ENCODE data around the gene CD82. TPM values are rescaled to one million over a fixed set of nuclear protein-coding genes. Genes with fewer than 3 reads are reported as not detected.
"Not testable (repeated sequence)": the region's sequence is repeated elsewhere in the genome, so short reads cannot be mapped to it uniquely, and the experiment has no call there.

CD82 gene
- total RNA-seq, 1 experiment from 2014 or later = 30.7 TPM

GRCh38 chr11:44638032-44638431 lies 72.6 kb downstream of the CD82 start:
- H3K4me2 ChIP-seq = no peak overlapping the region
- H3K27ac ChIP-seq = no peak overlapping the region
- no peaks in the 10 kb centered on the region for H3K36me3 ChIP-seq (ENCODE audit: low read depth)
- no peak overlapping the region for H3K4me3 ChIP-seq
- H3F3A ChIP-seq (ENCODE audit: insufficient read depth, low read depth) = no peaks in the 10 kb centered on the region
- intact Hi-C loops (cut with micrococcal nuclease; ENCODE audit: unreplicated experiment) = no loop called here
- H4K20me1 ChIP-seq (ENCODE audit: insufficient read depth) = no peaks in the 10 kb centered on the region
- ChIA-PET POLR2A (ENCODE audit: unreplicated experiment) (no interaction called here), CTCF (no interaction called here)
- H3K9me2 ChIP-seq (ENCODE audit: insufficient read depth) = no peaks in the 10 kb centered on the region
- BruUV-seq (replicated peaks) = no TSS peak
- H3K4me1 ChIP-seq (replicated peaks; ENCODE audit: insufficient read depth) = no peaks in the 10 kb centered on the region
- no peak for TF ChIP-seq EZH2 (IDR thresholded peaks at IDR 0.05; ENCODE audit: low read depth)
- no peak for TF ChIP-seq CTCF (conservative IDR thresholded peaks at IDR 0.05)
- H3K27me3 ChIP-seq (ENCODE audit: insufficient read depth, low read depth) = peaks cover 38% of the 10 kb centered on the region; the same call in 1 of the 2 replicates
- no peaks in the 10 kb centered on the region for H3K79me2 ChIP-seq (ENCODE audit: low read depth)
- H2AFZ ChIP-seq = no peak overlapping the region
- no peak for DNase-seq
- no peaks in the 10 kb centered on the region for H3K9me3 ChIP-seq (ENCODE audit: insufficient read depth, low read depth)

GRCh38 chr11:44643217-44643616 lies 77.8 kb downstream of the CD82 start:
- Histone ChIP-seq H3K4me3 (no peak overlapping the region), H3K27me3 (ENCODE audit: insufficient read depth, low read depth) (peaks cover 23% of the 10 kb centered on the region; the same call in 1 of the 2 replicates), H3F3A (ENCODE audit: insufficient read depth, low read depth) (no peaks in the 10 kb centered on the region), H3K27ac (no peak overlapping the region), H3K4me1 (replicated peaks; ENCODE audit: insufficient read depth) (no peaks in the 10 kb centered on the region), H3K36me3 (ENCODE audit: low read depth) (no peaks in the 10 kb centered on the region), H3K9me3 (ENCODE audit: insufficient read depth, low read depth) (no peaks in the 10 kb centered on the region; the same call in 1 of the 2 replicates), H3K79me2 (ENCODE audit: low read depth) (no peaks in the 10 kb centered on the region), H3K4me2 (no peak overlapping the region), H4K20me1 (ENCODE audit: insufficient read depth) (no peaks in the 10 kb centered on the region), H2AFZ (no peak overlapping the region), H3K9me2 (ENCODE audit: insufficient read depth) (no peaks in the 10 kb centered on the region)
- CTCF ChIA-PET = no interaction called here
- intact Hi-C loops (cut with micrococcal nuclease; ENCODE audit: unreplicated experiment) = no loop called here
- POLR2A ChIA-PET (ENCODE audit: unreplicated experiment) = no interaction called here
- BruUV-seq (replicated peaks) = no TSS peak
- DNase-seq = no peak
- no peak for TF ChIP-seq EZH2 (IDR thresholded peaks at IDR 0.05; ENCODE audit: low read depth)
- no peak for TF ChIP-seq CTCF (conservative IDR thresholded peaks at IDR 0.05)

- no peak overlapping the region for H3K4me2 ChIP-seq
- H3K9me2 ChIP-seq (ENCODE audit: insufficient read depth) = no peaks in the 10 kb centered on the region
- H3K36me3 ChIP-seq (ENCODE audit: low read depth) = no peaks in the 10 kb centered on the region
- no peaks in the 10 kb centered on the region for H3F3A ChIP-seq (ENCODE audit: insufficient read depth, low read depth)
- no peak overlapping the region for H2AFZ ChIP-seq
- no peaks in the 10 kb centered on the region; the same call in 1 of the 2 replicates for H4K20me1 ChIP-seq (ENCODE audit: insufficient read depth)
- POLR2A ChIA-PET (ENCODE audit: unreplicated experiment) = no interaction called here
- no TSS peak for BruUV-seq (replicated peaks)
- TF ChIP-seq CTCF (conservative IDR thresholded peaks at IDR 0.05) (no peak), EZH2 (IDR thresholded peaks at IDR 0.05; ENCODE audit: low read depth) (no peak)
- no peak overlapping the region for H3K4me3 ChIP-seq
- intact Hi-C loops (cut with micrococcal nuclease; ENCODE audit: unreplicated experiment) = no loop called here
- H3K4me1 ChIP-seq (replicated peaks; ENCODE audit: insufficient read depth) = no peaks in the 10 kb centered on the region
- no peak overlapping the region for H3K27ac ChIP-seq
- CTCF ChIA-PET = interaction anchor here (0.6 kb wide), 1 partner anchor 567 kb away, joined by 12 read pairs; no protein-coding TSS in a partner anchor
- no peaks in the 10 kb centered on the region; the same call in 1 of the 2 replicates for H3K9me3 ChIP-seq (ENCODE audit: insufficient read depth, low read depth)
- H3K27me3 ChIP-seq (ENCODE audit: insufficient read depth, low read depth) = peaks cover 18% of the 10 kb centered on the region
- H3K79me2 ChIP-seq (ENCODE audit: low read depth) = no peaks in the 10 kb centered on the region
- no peak for DNase-seq
Measured at GRCh38 chr11:44645827-44646226, 80.4 kb downstream of the CD82 start.

- DNase-seq; H3K27ac ChIP-seq; H4K20me1 ChIP-seq (ENCODE audit: insufficient read depth); H3F3A ChIP-seq (ENCODE audit: insufficient read depth, low read depth); intact Hi-C loops (cut with micrococcal nuclease; ENCODE audit: unreplicated experiment); H3K9me3 ChIP-seq (ENCODE audit: insufficient read depth, low read depth); H3K9me2 ChIP-seq (ENCODE audit: insufficient read depth); CTCF ChIA-PET; H3K36me3 ChIP-seq (ENCODE audit: low read depth); H3K79me2 ChIP-seq (ENCODE audit: low read depth); POLR2A ChIA-PET (ENCODE audit: unreplicated experiment); H3K4me2 ChIP-seq; BruUV-seq (replicated peaks); H3K4me1 ChIP-seq (replicated peaks; ENCODE audit: insufficient read depth); H3K4me3 ChIP-seq; H2AFZ ChIP-seq: not testable (repeated sequence)
- H3K27me3 ChIP-seq (ENCODE audit: insufficient read depth, low read depth) = peaks cover 34% of the 10 kb centered on the region
Measured at GRCh38 chr11:44647255-44647955, 81.9 kb downstream of the CD82 start.
